MM.1S (cell line): ENCODE data around the gene PTTG1IP.

Source experiments
- EZH2 ChIP-seq: fragments of 300-600 bp; sonication (generic); optimal IDR thresholded peaks from 2 replicates; pipeline ENCODE3; 2017; ENCODE audit warnings: low read depth, mild to moderate bottlenecking, antibody characterized with exemption, low read length, mixed read lengths
- EZH2phosphoT487 ChIP-seq: fragments of 300-600 bp; sonication (generic); IDR thresholded peaks from 2 replicates; pipeline ENCODE4 v1.6.1; 2018; ENCODE audit warnings: antibody characterized with exemption, low read length
- TF ChIP-seq, protein P1 (sequence below): fragments of 300-600 bp; sonication (generic); IDR thresholded peaks from 2 replicates; pipeline ENCODE4 v1.5.1; 2016; ENCODE audit warnings: antibody characterized with exemption, low read length, mixed read lengths

DNA sequence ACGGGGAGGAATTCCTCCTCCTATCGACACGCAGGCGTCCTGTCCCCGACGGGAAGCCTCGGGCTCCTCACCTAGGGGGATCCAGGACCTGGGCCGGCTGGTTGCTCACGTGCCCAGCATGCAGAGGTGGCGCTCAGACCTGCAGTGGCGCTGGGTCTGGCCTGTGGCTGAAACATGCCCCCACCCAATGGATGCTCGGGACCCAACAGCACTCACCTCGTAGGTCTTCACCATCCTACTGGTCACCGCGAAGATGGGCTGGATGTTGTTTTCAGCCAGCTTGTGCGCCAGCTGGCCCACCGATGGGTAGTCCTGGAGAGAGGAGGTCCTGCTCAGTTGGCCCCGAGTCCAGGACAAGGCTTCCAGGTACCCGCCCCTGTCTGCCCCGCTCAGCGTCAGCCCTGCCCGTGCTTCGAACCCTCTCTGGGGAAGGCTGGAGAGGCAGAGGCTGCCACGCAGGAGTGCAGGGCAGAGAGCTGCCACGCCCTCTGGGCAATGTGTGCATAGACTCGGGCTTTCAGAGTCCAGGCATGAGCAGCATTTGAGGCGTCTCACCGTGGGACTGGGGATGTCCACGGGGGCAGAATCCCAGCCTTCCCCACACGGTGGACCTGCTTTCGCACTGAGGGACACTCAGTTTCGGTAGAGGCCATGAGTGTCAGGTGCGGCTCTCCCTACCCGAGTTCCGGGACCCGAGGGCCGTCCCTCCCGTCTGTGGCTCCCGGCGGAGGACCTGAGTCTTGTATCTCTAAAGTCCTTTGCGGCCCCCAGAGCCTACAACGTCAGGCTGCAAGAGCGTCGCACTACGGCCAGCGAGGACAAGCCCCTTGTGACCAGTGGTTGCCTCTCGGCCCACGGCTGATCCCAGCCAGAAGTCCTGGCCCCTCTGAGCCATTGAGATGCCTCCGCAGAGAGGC lies 25.6 kb upstream of the PTTG1IP start:
- TF ChIP-seq, protein P1, sequence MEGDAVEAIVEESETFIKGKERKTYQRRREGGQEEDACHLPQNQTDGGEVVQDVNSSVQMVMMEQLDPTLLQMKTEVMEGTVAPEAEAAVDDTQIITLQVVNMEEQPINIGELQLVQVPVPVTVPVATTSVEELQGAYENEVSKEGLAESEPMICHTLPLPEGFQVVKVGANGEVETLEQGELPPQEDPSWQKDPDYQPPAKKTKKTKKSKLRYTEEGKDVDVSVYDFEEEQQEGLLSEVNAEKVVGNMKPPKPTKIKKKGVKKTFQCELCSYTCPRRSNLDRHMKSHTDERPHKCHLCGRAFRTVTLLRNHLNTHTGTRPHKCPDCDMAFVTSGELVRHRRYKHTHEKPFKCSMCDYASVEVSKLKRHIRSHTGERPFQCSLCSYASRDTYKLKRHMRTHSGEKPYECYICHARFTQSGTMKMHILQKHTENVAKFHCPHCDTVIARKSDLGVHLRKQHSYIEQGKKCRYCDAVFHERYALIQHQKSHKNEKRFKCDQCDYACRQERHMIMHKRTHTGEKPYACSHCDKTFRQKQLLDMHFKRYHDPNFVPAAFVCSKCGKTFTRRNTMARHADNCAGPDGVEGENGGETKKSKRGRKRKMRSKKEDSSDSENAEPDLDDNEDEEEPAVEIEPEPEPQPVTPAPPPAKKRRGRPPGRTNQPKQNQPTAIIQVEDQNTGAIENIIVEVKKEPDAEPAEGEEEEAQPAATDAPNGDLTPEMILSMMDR = no peak
- TF ChIP-seq EZH2phosphoT487 = no peak
- no peak for TF ChIP-seq EZH2
